Endodermal cell (in vitro differentiated cells): ENCODE results near the gene CFAP65. TPM values are rescaled to one million over a fixed set of nuclear protein-coding genes. Genes with fewer than 3 reads are reported as not detected.

Experiments
- DNase-seq: peaks from one replicate; pipeline ENCODE4 v3.0.0-alpha.2; 2017
- H3K27ac ChIP-seq: 2 replicates; pipeline ENCODE4 v1.5.1; 2013; ENCODE audit warnings: mild to moderate bottlenecking, low read depth, low read length, moderate library complexity
- H3K27me3 ChIP-seq: 2 replicates; pipeline ENCODE4 v1.6.1; 2013; ENCODE audit warnings: mild to moderate bottlenecking, low read length, moderate library complexity; ENCODE audit not compliant: insufficient read depth, control insufficient read depth, poor library complexity, severe bottlenecking
- H3K36me3 ChIP-seq: 2 replicates; pipeline ENCODE4 v1.7.0; 2013; ENCODE audit warnings: mild to moderate bottlenecking, low read length, moderate library complexity; ENCODE audit not compliant: control insufficient read depth, insufficient read depth
- H3K4me1 ChIP-seq: one replicate; pipeline ENCODE4 v1.7.0; 2013; ENCODE audit warnings: low read length; ENCODE audit not compliant: control insufficient read depth, insufficient read depth
- H3K4me3 ChIP-seq: 2 replicates; pipeline ENCODE4 v1.5.1; 2013; ENCODE audit warnings: mild to moderate bottlenecking, low read length, moderate library complexity
- H3K9ac ChIP-seq: 2 replicates; pipeline ENCODE4 v1.6.1; 2013; ENCODE audit warnings: mild to moderate bottlenecking, low read length, moderate library complexity; ENCODE audit not compliant: poor library complexity, severe bottlenecking; ENCODE audit errors: extremely low read depth
- H3K9me3 ChIP-seq: 2 replicates; pipeline ENCODE4 v1.6.1; 2013; ENCODE audit warnings: mild to moderate bottlenecking, low read length, moderate library complexity; ENCODE audit not compliant: control insufficient read depth
- H3K27ac Mint-ChIP-seq: 2 replicates; pipeline ENCODE4 v1.8.0; 2020; ENCODE audit warnings: mixed read lengths
- H3K27me3 Mint-ChIP-seq: 2 replicates; pipeline ENCODE4 v1.8.0; 2021; ENCODE audit warnings: mild to moderate bottlenecking, mixed read lengths; ENCODE audit not compliant: insufficient read depth
- H3K36me3 Mint-ChIP-seq: 2 replicates; pipeline ENCODE4 v1.8.0; 2020; ENCODE audit warnings: low read depth, mixed read lengths
- H3K4me1 Mint-ChIP-seq: 2 replicates; pipeline ENCODE4 v1.8.0; 2020; ENCODE audit warnings: mixed read lengths
- H3K4me3 Mint-ChIP-seq: 2 replicates; pipeline ENCODE4 v1.8.0; 2020; ENCODE audit warnings: mild to moderate bottlenecking, moderate library complexity, mixed read lengths
- H3K9me3 Mint-ChIP-seq: 2 replicates; pipeline ENCODE4 v1.8.0; 2020; ENCODE audit warnings: mild to moderate bottlenecking, mixed read lengths
- WGBS, 2 experiments: methylation state at CpG; one replicate each; pipeline versions ENCODE4 v1.1.5 to v1.1.7; 2013; ENCODE audit warnings: missing lambda C conversion rate in 2 of 2, mixed read lengths in 1 of 2; ENCODE audit not compliant: insufficient coverage in 1 of 2, insufficient read length in 1 of 2; 5-methylcytosine and 5-hydroxymethylcytosine counted together
- total RNA-seq, 2 donors: library from RNA; stranded (reverse); fragmentation: NEBNext Ultra II Directional in 1 of 2; extraction: Animal tissue kit (Norgen Biotek cat#: 25700) in 1 of 2; gene quantifications; 2 replicates in 1 of 2; 3 replicates in 1 of 2; pipeline ENCODE4 v1.2.1, GENCODE V29; 2021
- TF ChIP-seq, protein P1 (sequence below): fragments of 200-600 bp; sonication (generic); conservative IDR thresholded peaks from 2 replicates; pipeline ENCODE4 v1.5.0; 2021; ENCODE audit warnings: antibody characterized with exemption, mild to moderate bottlenecking

The CFAP65 gene
- total RNA-seq, 2 donors from 2014 or later, result 0.84 to 1.5 TPM

DNA sequence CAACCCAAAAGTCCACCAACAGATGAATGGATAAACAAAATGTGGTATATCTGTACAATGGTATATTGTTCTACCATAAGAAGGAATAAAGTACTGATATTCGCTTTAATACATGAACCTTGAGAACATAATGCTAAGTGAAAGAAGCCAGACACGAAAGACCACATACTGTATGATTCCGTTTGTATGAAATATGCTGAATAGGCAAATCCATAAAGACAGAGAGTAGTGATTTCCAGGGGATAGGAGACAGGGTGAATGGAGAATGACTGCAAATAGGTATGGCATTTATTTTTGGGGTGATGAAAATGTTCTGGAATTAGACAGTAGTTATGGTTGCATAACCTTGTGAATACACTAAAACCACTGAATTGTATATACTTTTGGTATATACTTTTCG is 48.0 kb upstream of the CFAP65 start:
- Mint-ChIP-seq H3K36me3 (peaks cover 16% of the 10 kb centered on the region), H3K4me3 (no peak overlapping the region), H3K27ac (no peak overlapping the region), H3K27me3 (no peaks in the 10 kb centered on the region), H3K9me3 (peaks cover 3% of the 10 kb centered on the region), H3K4me1 (peaks cover 20% of the 10 kb centered on the region)
- Histone ChIP-seq H3K36me3 (no peaks in the 10 kb centered on the region), H3K4me3 (no peak overlapping the region), H3K4me1 (peaks cover 3% of the 10 kb centered on the region), H3K27me3 (no peaks in the 10 kb centered on the region), H3K27ac (no peak overlapping the region), H3K9ac (no peak overlapping the region), H3K9me3 (no peaks in the 10 kb centered on the region)
- TF ChIP-seq, protein P1, sequence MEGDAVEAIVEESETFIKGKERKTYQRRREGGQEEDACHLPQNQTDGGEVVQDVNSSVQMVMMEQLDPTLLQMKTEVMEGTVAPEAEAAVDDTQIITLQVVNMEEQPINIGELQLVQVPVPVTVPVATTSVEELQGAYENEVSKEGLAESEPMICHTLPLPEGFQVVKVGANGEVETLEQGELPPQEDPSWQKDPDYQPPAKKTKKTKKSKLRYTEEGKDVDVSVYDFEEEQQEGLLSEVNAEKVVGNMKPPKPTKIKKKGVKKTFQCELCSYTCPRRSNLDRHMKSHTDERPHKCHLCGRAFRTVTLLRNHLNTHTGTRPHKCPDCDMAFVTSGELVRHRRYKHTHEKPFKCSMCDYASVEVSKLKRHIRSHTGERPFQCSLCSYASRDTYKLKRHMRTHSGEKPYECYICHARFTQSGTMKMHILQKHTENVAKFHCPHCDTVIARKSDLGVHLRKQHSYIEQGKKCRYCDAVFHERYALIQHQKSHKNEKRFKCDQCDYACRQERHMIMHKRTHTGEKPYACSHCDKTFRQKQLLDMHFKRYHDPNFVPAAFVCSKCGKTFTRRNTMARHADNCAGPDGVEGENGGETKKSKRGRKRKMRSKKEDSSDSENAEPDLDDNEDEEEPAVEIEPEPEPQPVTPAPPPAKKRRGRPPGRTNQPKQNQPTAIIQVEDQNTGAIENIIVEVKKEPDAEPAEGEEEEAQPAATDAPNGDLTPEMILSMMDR, result no peak
- DNase-seq, result no peak
- 93 to 94% methylated on average over 3 of the region's 4 CpGs for WGBS, 2 experiments

DNA sequence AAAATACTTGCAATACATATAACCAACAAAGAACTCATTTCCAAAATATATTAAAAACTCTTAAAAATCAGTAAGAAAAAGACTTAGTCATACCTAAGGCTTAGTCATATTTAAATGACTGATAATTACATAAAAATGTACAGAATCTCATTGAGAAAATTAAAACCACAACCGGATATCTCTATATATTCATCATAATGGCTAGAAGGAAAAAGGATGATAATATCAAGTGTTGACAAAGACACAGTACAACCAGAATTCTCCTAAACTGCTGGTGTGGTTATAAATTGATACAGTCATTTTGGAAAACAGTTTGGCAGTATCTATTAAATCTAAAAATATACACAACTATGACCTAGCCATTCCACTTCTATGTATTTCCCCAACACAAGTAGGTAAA is 46.5 kb upstream of the CFAP65 start:
- H3K36me3 Mint-ChIP-seq, result peaks cover 16% of the 10 kb centered on the region
- H3K9me3 Mint-ChIP-seq, result peaks cover 3% of the 10 kb centered on the region
- Histone ChIP-seq H3K9me3 (no peaks in the 10 kb centered on the region), H3K27ac (no peak overlapping the region), H3K36me3 (no peaks in the 10 kb centered on the region), H3K4me1 (peaks cover 3% of the 10 kb centered on the region), H3K9ac (no peak overlapping the region), H3K27me3 (no peaks in the 10 kb centered on the region), H3K4me3 (no peak overlapping the region)
- no peak for DNase-seq
- no CpG with 5 or more reads among the region's 1 CpG for WGBS, 2 experiments
- H3K27me3 Mint-ChIP-seq, result no peaks in the 10 kb centered on the region
- TF ChIP-seq, protein P1, result no peak
- peaks cover 22% of the 10 kb centered on the region for H3K4me1 Mint-ChIP-seq
- H3K4me3 Mint-ChIP-seq, result no peak overlapping the region
- no peak overlapping the region for H3K27ac Mint-ChIP-seq

DNA sequence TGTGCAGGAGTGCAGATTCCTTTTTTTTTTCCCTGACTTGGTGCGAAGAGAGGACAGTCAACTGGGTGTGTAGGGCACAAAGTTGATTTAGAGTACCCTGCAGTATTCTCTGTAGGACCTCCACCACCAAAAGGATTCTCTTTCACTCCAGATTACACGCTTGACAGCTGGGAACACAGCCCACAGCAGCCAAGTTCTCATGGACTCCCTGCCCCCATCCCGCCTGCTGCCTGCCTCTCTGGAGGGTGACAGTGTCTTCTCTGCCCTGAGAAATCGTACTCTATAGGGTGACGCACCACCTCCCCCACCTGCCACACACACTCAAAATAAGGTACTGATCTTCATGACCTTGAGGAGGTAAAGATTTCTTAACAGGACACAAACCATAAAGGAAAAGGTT is 46.0 kb upstream of the CFAP65 start:
- Histone ChIP-seq H3K4me1 (peaks cover 3% of the 10 kb centered on the region), H3K9ac (no peak overlapping the region), H3K27me3 (no peaks in the 10 kb centered on the region), H3K27ac (peak overlapping the region; percentile 51), H3K36me3 (no peaks in the 10 kb centered on the region), H3K9me3 (no peaks in the 10 kb centered on the region), H3K4me3 (no peak overlapping the region)
- H3K9me3 Mint-ChIP-seq, result peaks cover 3% of the 10 kb centered on the region
- H3K4me3 Mint-ChIP-seq, result no peak overlapping the region
- H3K36me3 Mint-ChIP-seq, result peaks cover 16% of the 10 kb centered on the region
- H3K27me3 Mint-ChIP-seq, result no peaks in the 10 kb centered on the region
- TF ChIP-seq, protein P1, result no peak
- WGBS, 2 experiments, result 84% methylated on average over 5 of the region's 5 CpGs; no CpG with 5 or more reads in 1 of the 2 experiments
- no peak overlapping the region for H3K27ac Mint-ChIP-seq
- H3K4me1 Mint-ChIP-seq, result peaks cover 21% of the 10 kb centered on the region
- no peak for DNase-seq
